Esophagus squamous epithelium (tissue), 5 donors: ENCODE data around the gene NAA16. TPM values are rescaled to one million over a fixed set of nuclear protein-coding genes. Genes with fewer than 3 reads are reported as not detected.

Experiments
- DNase-seq: peaks from one replicate; lab custom pipeline; 2025; lab: John Stamatoyannopoulos, UW
- H3K27ac ChIP-seq, 4 donors: fragments of 200-600 bp; sonication (generic); one replicate each; pipeline ENCODE4 v1.5.1; 2016 to 2019; ENCODE audit warnings: mild to moderate bottlenecking in 1 of 4
- H3K27me3 ChIP-seq, 4 donors: fragments of 200-600 bp; sonication (generic); 1 replicate in 3 of 4; 2 replicates in 1 of 4; pipeline versions ENCODE4 v1.5.1 to v1.6.0; 2017 to 2021; ENCODE audit warnings: antibody characterized with exemption in 1 of 4
- H3K36me3 ChIP-seq, 3 donors: fragments of 200-600 bp; sonication (generic); one replicate each; pipeline ENCODE4 v1.5.1; 2016 to 2019
- H3K4me1 ChIP-seq, 3 donors: fragments of 200-600 bp; sonication (generic); one replicate each; pipeline ENCODE4 v1.5.1; 2017 to 2019
- H3K4me3 ChIP-seq, 4 donors: fragments of 200-600 bp; sonication (generic); 1 replicate in 3 of 4; 2 replicates in 1 of 4; pipeline ENCODE4 v1.5.1; 2016 to 2019; ENCODE audit warnings: mild to moderate bottlenecking in 2 of 4, moderate library complexity in 1 of 4
- H3K9me3 ChIP-seq, 3 donors: fragments of 200-600 bp; sonication (generic); one replicate each; pipeline ENCODE4 v1.5.1; 2016 to 2019
- CTCF ChIP-seq, 6 experiments: fragments of 450-650 bp in 4 of 6; fragments of 200-600 bp in 2 of 6; sonication (generic) in 2 of 6; IDR thresholded peaks; one replicate each; pipeline ENCODE4 v1.5.1; 2016 to 2019; ENCODE audit warnings: antibody characterized with exemption in 6 of 6, mild to moderate bottlenecking in 4 of 6, moderate library complexity in 4 of 6
- POLR2A ChIP-seq, 4 donors: fragments of 450-650 bp; IDR thresholded peaks; one replicate each; pipeline ENCODE4 v1.6.1; 2017; ENCODE audit warnings: antibody characterized with exemption in 4 of 4, mild to moderate bottlenecking in 4 of 4, moderate library complexity in 3 of 4
- WGBS, 2 donors: methylation state at CpG; one replicate each; pipeline ENCODE4 v1.1.5; 2018; 5-methylcytosine and 5-hydroxymethylcytosine counted together
- intact Hi-C: fragments of 100-400 bp; cut with DNase I; formaldehyde crosslinking; loops from one replicate; pipeline ENCODE4 v1.15.0; 2022
- total RNA-seq, 4 donors: library from RNA; depleted of rRNA; stranded (reverse); fragments of >200 nt; gene quantifications; one replicate each; pipeline ENCODE4 v1.1.0, GENCODE V29; 2016
- donor health status: DM: yes; HTN: yes; CAD: no.

Gene NAA16
- total RNA-seq, 4 donors from 2014 or later = 8.1 to 21.4 (median 12.1) TPM

GRCh38 chr13:41282129-41282571, 28.9 kb upstream of the NAA16 start:
- TF ChIP-seq POLR2A (IDR thresholded peaks at IDR 0.05) = no peak
- TF ChIP-seq CTCF (IDR thresholded peaks at IDR 0.05) = no peak
- intact Hi-C loops = no loop called here
- DNase-seq = no peak
- no peaks in the 10 kb centered on the region for H3K36me3 ChIP-seq
- no peak overlapping the region for H3K27ac ChIP-seq
- no peaks in the 10 kb centered on the region for H3K9me3 ChIP-seq
- H3K4me3 ChIP-seq = no peak overlapping the region
- peaks cover 0 to 13% (median 0%) of the 10 kb centered on the region in 3 donors for H3K4me1 ChIP-seq
- 68 to 78% methylated on average over 5 of the region's 5 CpGs for WGBS, 2 donors
- no peaks in the 10 kb centered on the region for H3K27me3 ChIP-seq

GRCh38 chr13:41284512-41285288, 26.4 kb upstream of the NAA16 start:
- H3K36me3 ChIP-seq = no peaks in the 10 kb centered on the region
- TF ChIP-seq CTCF (IDR thresholded peaks at IDR 0.05) = no peak
- intact Hi-C loops = no loop called here
- no peak for DNase-seq
- no peaks in the 10 kb centered on the region for H3K27me3 ChIP-seq
- H3K9me3 ChIP-seq = no peaks in the 10 kb centered on the region
- peak overlapping the region in 1 of 4 donors; percentile 31 for H3K27ac ChIP-seq
- 56 to 61% methylated on average over 13 of the region's 13 CpGs for WGBS, 2 donors
- peaks cover 0 to 13% (median 0%) of the 10 kb centered on the region in 3 donors for H3K4me1 ChIP-seq
- H3K4me3 ChIP-seq = no peak overlapping the region

- WGBS, 2 donors = 86 to 91% methylated on average over 5 of the region's 5 CpGs
- Histone ChIP-seq H3K4me3 (no peak overlapping the region), H3K9me3 (no peaks in the 10 kb centered on the region), H3K4me1 (peaks cover 0 to 13% (median 0%) of the 10 kb centered on the region in 3 donors), H3K27me3 (no peaks in the 10 kb centered on the region), H3K36me3 (no peaks in the 10 kb centered on the region), H3K27ac (no peak overlapping the region)
- intact Hi-C loops = no loop called here
- DNase-seq = no peak
- TF ChIP-seq CTCF (IDR thresholded peaks at IDR 0.05) = no peak
- no peak for TF ChIP-seq POLR2A (IDR thresholded peaks at IDR 0.05)
Observed at GRCh38 chr13:41286370-41286769, 24.7 kb upstream of the NAA16 start.

- no peak for DNase-seq
- Histone ChIP-seq H3K27me3 (no peaks in the 10 kb centered on the region), H3K4me3 (no peak overlapping the region), H3K4me1 (peaks cover 0 to 13% (median 0%) of the 10 kb centered on the region in 3 donors), H3K9me3 (no peaks in the 10 kb centered on the region), H3K36me3 (no peaks in the 10 kb centered on the region), H3K27ac (no peak overlapping the region)
- WGBS, 2 donors = 91 to 93% methylated on average over 5 to 10 of the region's 10 CpGs
- intact Hi-C loops = no loop called here
- TF ChIP-seq POLR2A (IDR thresholded peaks at IDR 0.05) (no peak), CTCF (IDR thresholded peaks at IDR 0.05) (no peak)
Observed at GRCh38 chr13:41289463-41289881, 21.6 kb upstream of the NAA16 start.

- intact Hi-C loops = no loop called here
- H3K4me3 ChIP-seq = no peak overlapping the region
- TF ChIP-seq POLR2A (IDR thresholded peaks at IDR 0.05) (no peak), CTCF (IDR thresholded peaks at IDR 0.05) (no peak)
- no peak overlapping the region for H3K27ac ChIP-seq
- WGBS, 2 donors = 77 to 93% methylated on average over 7 of the region's 7 CpGs
- no peaks in the 10 kb centered on the region for H3K9me3 ChIP-seq
- no peak for DNase-seq
- H3K4me1 ChIP-seq = no peaks in the 10 kb centered on the region
- no peaks in the 10 kb centered on the region for H3K36me3 ChIP-seq
- no peaks in the 10 kb centered on the region for H3K27me3 ChIP-seq
Observed at GRCh38 chr13:41291246-41291645, 19.8 kb upstream of the NAA16 start.
